Measurements from ENCODE around the gene MAP2K4.

MAP2K4 gene

GRCh38 chr17:12178644-12179330 is 158.1 kb downstream of the MAP2K4 start:
- no peak for DNase-seq

GRCh38 chr17:12180644-12181261 is 160.1 kb downstream of the MAP2K4 start:
- DNase-seq = peak; percentile 23

GRCh38 chr17:12187658-12188057 is 167.0 kb downstream of the MAP2K4 start:
- DNase-seq = no peak

GRCh38 chr17:12193144-12193735 is 172.6 kb downstream of the MAP2K4 start:
- DNase-seq = no peak

Measured in SHP77 treated with DMSO at 0.1 percent for 48 hours (cell line).